Measurements from ENCODE around the gene KCNK10.
"Not testable (repeated sequence)": the region's sequence is repeated elsewhere in the genome, so short reads cannot be mapped to it uniquely, and the experiment has no call there.

KCNK10 gene

DNA sequence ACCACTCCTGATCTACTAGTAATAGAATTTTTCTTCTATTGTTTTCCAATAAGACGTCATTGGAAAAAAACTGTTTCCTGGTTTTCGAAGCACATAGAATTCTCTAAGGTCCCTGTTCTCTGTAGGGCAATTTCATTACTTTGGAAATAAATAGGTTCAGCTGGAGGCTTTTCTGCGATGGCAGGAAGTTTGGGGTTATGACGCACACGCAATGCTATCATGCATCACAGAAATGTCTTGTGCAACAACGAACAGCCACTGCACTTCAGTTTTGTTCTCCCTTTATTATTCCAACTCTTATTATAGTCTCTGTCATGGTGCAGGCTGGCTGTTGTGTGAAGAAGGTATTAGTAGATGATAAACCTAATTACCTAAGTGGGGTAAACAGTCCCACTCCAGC is 59.0 kb downstream of the KCNK10 start:
- no peak for DNase-seq

DNA sequence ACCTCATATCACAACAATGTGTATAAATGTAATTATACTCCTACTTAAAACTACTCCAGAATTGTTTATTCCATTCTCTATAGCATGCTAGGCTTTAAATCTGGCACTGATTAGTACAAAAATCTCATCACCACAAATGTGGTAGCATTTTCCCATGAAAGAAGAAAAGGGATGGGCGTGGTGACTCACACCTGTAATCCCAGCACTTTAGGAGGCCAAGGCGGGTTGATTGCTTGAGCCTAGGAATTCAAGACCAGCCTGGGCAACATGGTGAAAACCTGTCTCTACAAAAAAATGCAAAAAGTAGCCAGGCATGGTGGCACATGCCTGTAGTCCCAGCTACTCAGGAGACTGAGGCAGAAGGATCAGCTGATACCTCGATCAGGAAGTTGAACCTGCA is 61.8 kb downstream of the KCNK10 start:
- DNase-seq: not testable (repeated sequence)

DNA sequence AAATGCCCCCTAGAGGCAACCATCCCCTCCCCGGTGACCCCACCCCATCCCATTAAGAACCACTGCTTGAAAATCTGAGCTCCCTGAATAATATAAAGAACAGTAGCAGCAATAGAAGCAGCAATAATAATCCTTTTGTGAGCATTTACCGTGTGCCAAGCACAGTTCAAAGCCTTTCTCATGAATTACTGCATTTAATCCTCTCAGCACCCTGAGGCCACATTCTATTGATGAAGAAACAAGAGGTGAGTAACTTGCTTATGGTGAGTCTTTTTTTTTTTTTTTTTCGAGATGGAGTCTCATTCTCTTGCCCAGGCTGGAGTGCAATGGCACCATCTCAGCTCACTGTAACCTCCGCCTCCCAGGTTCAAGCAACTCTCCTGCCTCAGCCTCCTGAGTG is 65.0 kb downstream of the KCNK10 start:
- no peak for DNase-seq

DNA sequence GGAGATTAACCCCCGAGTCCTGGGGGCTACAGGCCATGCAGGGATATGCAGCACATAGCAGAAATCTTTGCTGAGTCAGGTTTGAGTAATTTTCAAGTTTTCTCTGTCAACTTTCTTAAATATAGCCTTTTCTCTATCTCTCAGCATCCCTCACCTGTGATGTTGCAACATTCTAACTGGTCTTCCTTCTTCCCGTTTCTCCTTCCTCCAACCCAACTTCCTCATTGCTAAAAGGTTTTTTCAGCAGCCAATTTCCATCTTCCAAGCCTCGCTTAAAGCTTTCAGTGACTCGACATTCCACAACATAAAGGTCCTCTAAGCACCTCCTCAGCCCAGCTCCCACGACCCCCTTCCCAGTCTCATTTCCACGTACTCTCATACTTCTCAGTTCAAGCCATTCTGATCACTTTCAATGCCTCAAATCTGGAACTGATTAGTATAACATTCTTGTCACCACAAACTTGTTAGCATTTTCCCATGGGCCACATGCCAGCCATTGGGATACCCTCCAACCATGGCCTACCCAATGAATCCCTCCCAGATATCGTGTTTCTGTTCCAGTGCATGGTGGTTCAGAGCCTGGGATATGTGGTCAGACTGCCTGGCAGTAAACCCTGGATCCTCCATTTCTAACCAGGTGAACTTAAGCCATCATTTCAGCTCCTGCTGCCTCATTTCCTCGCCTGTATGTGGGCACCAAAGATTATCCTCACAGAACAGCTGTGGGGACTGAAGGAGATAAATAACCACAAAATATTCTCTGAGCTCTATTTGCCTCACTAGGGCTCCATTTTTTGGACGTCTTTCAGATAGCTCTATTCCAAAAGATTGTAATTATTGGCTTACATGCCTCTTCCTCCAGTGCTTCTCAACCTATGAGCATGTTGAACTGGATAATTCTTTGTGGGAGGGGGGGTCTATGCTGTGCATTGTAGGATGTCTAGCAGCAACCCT is 65.8 kb downstream of the KCNK10 start:
- no peak for DNase-seq

DNA sequence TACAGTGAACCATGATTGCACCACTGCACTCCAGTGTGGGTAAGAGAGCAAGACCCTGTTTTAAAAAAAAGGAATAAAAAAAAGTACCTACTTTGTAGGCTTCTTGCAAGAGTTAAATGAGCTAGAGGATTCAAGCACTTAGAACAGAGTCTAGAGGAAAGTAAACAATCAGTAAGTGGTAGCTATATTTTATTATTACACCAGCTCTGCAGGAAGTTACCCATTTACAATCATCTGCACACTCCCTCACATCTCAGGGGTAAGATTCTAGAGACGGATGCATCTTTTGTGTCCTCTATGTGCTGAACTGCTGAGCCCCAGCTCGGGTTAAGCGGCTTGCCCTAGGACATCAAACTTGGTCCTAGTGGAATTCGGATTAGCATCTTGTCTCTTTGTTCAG is 67.3 kb downstream of the KCNK10 start:
- no peak for DNase-seq

DNA sequence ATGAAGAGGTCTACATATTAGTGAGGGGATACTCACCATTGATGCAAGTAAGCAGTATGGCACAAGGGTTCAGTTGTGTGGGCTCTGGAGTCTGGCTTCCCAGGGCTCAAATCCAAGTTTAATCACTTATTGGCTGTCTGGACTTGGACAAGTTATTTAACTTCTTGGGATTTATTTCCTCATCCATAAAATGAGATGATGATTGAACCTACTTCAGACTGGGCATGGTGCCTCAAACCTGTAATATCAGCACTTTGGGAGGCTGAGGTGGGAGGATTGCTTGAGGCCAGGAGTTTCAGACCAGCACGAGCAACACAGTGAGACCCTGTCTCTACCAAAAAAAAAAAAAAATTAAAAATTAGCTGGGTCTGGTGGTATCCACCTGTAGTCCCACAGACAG is 67.9 kb downstream of the KCNK10 start:
- DNase-seq: no peak

DNA sequence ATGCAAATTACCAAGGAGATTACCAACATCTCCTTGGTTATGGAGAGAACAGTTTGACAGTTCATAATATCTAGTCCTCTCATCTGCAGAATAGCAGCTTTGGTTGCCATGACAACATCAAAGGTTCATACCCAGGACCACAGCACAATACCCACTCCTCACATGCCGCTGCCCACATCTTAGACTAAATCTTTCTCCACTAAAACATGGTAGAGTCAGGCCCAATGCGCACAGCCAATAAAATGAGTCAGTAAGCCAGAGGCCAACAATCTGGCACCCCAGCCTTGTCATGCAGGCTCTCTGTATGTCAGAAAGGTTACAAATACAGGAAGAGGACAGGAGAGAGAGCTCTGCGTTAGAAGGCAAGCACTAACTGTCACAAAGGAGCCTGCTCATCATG is 70.6 kb downstream of the KCNK10 start:
- no peak for DNase-seq

DNA sequence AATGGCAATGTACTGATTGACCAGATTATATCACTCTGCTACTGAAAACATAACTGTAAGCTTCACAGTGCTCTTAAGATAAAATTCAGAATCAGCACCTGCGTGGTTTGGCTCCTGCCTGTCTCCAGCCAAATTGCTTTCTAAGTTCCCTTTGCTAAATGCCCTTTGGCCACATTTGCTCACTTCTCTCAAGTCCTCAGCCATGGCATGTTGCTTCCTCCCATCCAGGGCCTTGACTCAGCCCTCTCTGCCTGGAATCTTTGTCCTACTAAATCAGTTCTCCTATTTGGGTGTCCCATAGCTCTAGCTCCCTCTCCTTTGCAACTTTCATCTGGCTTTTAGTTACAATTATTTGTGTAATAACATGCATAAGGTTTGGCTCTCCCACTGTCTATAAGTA is 71.4 kb downstream of the KCNK10 start:
- DNase-seq: no peak

DNA sequence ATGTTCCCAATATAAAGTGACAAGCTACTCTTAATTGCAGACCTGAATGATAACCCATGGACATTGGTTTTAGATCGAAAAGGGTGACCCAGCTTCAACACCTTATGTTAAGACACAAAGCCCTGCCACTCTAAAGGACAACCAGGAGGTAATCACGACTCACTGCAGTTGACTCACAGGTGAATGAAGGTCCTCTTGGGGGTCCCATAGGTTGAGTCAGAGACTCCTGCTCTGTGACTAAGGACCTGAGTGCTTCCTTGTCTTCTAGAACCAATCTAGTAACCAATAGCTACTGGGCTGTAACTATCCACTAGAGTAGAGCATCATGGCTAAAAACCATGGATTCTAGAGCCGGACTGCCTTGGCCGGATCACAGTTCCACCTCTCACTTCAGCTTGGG is 73.8 kb downstream of the KCNK10 start:
- no peak for DNase-seq

DNA sequence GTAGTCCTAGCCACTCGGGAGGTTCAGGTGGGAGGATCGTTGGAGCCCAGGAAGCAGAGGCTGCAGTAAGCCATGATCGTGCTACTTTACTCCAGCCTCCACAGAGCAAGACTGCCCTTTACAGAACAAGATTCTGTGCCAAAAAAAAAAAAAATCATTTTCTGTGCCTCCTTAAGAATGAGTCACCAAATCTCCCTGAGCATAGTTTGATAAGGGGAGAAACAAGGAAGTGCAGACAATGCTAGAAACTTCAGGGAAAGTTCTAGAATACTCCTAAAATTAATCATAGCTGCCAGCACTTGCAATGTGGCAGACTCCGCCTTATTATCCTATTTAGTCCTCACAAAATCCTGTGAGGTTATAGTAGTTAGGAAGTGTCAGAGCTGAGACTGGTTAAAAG is 74.5 kb downstream of the KCNK10 start:
- DNase-seq: no peak

DNA sequence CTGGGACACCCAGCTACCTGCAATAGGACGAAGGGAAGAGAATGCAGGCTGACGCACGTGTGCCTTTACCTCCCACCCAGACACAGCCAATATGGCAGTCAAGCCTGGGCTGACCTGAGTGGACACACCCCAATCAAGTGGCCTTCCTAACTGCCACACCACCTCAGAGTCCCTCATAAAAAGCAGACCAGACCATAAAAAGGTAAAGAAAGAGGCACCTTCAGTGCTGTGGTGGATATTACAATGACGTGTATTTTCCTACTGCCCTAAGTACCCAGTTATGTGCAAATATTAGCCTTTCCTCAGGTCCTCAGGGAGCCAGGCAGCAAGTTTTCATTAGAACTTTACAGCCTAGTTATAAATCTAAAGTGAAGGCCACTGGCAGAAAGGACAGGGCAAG is 75.8 kb downstream of the KCNK10 start:
- DNase-seq: no peak

DNA sequence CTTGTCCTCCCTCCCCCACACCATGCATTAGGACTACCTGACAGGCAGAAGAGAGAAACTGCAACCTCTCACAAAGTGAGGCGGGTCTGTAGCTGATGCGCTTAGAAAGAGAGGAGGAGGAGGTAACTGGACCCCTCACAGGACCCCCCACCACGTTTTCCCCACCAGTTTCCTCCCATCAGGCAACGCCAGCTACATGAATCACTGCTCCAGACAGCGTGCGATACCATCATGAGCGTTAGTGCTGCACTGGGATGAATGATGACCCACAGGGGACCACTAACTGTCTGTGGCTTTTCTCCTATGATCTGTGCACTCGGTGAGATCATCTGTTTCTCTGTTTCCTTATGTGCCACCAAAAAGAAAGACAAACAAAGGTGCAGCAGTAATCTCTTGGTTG is 77.7 kb downstream of the KCNK10 start:
- DNase-seq: no peak

DNA sequence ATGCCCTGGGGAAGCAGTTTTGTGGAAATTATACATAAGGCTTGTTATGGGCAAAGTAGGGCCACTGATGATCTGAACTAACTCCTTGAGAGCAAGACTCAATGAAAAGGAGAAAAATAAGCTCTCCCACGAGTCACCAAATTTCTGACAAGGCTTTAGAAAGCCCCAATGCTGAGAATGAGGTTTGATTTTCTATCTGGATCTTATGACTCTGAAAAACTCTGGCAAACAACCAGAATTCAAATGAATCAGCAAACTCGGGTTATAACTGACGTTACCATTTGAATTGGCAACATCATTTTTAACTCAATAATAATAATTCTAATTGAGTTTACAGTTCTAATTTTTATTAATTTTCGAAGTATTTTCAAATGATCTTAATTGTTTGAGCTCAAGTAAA is 79.1 kb downstream of the KCNK10 start:
- DNase-seq: no peak

DNA sequence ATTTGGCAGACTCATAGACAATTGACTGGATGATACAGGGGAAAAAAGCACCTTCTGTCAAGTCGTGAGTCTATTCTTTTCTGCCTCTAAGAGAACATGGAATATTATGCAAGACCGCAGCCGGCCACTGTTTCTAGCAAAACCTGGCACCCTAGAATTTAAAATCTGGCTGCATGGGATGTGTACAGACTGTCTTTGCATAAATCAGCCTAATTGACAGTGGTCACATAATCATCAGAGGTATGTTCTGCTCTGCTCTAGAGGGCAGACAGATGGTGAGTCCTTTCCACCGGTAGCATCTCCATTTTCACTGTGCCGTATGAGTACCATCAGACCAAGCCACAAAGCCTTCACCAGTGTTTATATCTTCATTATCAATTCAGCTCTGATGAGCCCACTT is 80.6 kb downstream of the KCNK10 start:
- DNase-seq: no peak

DNA sequence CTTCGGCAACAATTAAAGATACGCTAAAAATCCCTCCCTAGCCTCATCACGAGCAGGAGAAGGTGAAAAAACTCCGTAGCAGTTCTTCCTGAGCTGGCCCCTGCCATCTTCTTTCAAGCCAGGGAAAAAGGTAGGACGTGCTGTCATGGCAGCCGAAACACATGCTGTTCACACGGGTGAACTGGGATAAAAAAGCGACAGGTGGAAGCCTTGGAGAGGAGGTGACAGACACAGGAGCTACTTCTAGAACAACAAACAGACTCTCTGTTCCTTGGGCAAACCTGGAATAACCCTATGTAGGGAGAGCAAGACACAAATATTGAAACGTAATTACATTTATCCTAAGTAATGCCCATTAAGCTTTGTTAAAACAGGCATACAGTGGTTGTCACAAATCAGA is 81.3 kb downstream of the KCNK10 start:
- DNase-seq: no peak

DNA sequence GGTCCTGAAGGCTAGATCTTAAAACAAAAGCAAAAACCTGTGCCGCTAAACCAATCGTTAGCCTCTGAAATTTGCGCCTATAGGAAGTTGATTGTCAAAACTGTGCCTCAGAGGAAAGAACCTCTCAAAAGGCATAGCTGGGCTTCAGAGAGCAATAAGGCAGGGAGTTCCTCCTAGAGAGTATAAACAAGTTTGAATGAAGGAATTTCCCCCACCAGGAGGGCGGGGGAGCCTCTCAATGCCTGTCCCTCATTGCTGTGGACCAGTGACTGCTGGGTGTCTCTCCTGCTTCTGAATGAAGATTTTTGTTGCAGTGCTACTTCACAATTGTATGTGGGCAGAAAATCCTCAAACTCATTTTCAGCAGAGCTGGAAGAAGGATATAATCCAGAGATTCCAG is 88.6 kb downstream of the KCNK10 start:
- DNase-seq: no peak

DNA sequence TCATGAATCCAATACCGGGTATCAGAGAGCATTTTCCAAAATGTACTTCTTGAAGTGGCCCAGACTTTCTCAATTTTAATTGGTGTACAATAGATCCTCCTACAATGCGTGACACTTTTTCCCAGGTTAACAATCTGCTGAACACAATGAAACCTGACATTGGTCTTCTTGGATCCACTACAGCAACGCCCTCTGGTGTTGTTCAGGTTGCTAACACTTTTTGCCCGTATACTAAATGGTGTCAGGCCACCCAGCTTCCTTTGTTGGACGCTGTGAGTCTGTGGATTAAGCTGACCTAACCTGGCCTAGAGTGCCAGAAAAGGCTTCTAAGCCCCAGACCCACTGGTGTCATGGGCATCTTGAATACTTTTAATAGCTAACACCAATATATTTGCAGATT is 89.2 kb downstream of the KCNK10 start:
- DNase-seq: no peak

DNA sequence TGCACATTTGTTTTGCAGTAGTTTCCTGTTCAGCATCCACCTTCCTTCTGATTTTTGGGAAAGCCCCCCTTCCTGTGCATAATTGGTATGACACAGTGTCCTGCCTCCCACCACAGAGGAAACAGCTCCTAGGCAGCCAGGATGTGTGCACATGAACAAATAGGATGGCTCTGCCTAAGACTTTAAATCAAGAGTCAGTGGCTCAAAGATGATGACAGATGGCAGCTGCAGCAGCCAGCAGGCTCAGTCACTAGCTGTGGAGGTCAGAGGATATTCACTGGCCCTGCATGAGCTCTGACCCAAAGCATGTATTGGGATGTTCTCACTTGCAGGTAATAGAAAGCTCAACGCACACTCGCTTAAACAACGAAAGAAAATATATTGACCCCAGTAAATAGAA is 90.3 kb downstream of the KCNK10 start:
- no peak for DNase-seq

DNA sequence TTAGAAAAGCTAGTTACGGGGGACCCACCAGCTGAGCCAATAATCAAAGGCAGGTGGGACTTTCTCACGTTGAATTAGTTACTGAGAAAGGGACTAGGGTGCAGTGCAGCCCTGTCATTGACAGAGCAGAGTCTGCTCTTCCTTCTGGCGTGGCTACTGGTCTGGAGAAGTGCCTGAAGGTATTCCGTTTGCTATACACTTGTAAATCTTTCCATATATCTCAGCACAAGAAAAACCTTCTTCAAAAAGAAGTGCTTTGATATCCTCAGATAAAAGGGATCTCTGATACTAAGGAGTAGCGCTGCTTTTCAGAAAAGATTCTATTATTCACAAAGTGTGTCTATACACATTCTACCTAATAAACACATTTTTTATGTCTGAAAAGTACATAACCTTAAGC is 91.5 kb downstream of the KCNK10 start:
- no peak for DNase-seq

DNA sequence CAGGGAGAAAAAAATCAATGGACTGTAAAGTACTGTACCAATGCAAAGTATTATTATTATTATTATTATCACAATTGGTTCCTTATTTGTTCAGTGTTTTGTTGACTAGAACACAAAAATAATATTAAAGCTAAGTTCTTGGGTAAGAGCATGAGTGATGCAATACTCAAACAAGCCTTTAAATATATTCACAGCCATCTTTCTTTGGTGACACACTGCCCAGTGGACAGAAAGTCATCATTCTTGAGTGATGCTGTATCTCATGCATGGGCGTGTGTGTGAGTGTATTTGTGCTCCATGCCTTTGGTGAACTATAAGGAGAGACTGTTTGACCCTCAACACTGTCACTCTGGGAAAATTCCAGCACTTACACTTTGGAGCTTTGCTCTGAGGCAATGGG is 93.6 kb downstream of the KCNK10 start:
- no peak for DNase-seq

DNA sequence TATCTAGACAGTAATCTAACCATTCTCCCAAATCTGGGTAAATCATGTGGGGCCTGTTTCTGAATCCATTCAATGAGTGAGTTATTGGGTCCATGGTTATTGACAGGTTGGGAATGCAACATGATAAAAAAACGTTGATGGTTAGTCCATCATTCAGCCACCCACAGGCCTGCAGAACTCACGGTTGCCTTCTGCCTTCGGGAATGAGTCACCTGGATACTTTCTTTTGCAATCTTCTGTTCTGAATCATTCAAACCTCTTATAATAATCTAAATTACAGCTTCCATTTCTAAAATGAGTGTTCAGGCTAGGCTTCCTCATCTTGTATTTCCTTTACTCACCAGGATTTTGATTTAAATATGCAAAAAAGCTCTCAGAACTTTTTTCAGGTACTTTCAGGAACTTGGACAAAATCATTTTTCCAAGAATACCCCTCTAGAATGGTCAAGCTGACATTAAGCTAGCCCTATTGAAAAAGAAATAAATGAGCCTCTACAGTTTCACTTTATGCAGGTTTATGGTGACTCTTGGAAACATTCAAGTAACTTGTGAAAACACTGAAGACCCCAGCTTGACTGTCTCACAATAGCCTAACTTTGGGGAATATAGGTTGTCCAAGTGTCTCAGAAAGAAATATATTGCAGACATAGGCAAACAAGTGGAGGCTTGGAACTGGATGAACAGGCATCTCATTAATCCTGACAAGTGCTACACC is 94.4 kb downstream of the KCNK10 start:
- no peak for DNase-seq

DNA sequence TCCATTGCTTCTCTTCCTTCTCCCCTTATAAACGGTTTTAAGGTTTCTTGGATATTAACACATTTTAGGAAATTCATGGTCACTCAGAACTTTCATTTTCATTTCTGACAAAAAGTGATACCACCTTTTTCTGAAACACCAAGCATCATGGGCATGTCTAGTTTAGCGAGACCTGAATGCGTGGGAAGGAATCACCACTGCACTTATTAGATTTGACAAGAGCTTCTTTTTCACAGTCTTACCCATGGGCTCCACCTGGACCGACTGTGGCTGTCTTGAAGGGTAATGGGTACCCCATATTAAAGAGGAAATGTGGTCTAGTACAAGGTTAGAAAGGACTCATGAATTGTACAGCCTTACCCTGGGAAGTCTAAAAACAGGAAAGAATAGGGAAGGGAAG is 95.4 kb downstream of the KCNK10 start:
- no peak for DNase-seq

DNA sequence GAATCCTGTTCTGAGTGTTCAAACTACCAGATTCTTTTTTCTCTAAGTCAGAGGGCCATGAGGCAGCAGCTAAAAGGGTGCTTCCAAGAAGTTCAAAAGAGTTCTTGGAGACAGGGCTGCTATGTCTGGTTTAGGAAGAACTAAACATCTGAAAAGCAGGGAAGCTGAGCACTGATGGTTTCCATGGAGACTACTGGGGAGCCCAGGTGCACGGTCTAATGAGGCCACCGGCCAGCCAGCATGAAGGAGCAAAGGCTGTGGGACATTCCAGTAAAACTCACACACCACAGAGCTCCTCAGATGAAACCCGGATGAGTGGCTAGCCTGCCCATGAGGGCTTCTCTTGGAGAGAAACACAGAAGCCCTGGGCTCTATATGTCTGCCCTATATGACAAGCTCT is 97.3 kb downstream of the KCNK10 start:
- no peak for DNase-seq

DNA sequence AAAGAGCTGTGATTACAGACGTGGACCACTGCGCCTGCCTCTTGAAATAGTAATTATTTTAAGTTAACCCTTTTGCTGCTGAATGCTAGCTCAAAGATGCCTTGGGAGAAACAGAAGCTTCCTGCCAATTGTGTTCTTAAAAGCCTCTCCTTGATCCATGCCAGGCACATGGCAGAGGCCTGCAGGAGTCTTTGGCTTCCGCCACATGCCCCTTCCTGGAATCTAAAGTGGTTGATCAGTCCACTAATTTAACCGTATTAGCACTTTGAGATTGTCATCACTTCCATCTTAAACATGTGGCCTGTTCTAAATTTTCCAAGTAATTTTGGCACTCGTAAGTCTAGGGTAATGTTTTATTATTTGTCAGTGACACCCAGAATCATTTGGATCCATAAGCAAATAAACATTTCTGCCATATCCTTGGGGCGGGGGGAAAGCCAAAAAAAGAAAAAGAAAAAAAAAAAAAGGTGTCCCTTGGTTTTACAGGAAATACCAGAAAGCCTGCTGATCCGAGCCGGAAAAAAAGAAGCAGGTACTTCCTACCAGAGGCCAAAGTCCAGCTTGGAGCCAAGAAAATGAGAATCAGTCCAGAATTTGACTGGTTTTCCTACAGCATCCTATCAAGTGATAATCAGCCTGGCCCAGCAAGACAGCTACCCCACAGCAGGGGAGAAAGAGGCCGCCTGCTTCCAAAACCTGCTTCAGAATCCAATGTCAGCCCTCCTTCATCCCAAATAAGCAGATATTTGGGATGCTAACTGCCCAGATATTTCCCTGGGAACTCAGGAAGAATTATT is 104.8 kb downstream of the KCNK10 start:
- no peak for DNase-seq
